Stromal cell of bone marrow (primary cell): ENCODE measurements around the gene DEPDC4.
A peak's percentile ranks its signal among the peaks of the same experiment; 100 is the strongest.
"Not testable (repeated sequence)": the region's sequence is repeated elsewhere in the genome, so short reads cannot be mapped to it uniquely, and the experiment has no call there.

Source experiments
- DNase-seq: peaks from one replicate; pipeline ENCODE4 v3.0.0-alpha.2; 2012; ENCODE audit warnings: low read depth

Gene DEPDC4

DNA sequence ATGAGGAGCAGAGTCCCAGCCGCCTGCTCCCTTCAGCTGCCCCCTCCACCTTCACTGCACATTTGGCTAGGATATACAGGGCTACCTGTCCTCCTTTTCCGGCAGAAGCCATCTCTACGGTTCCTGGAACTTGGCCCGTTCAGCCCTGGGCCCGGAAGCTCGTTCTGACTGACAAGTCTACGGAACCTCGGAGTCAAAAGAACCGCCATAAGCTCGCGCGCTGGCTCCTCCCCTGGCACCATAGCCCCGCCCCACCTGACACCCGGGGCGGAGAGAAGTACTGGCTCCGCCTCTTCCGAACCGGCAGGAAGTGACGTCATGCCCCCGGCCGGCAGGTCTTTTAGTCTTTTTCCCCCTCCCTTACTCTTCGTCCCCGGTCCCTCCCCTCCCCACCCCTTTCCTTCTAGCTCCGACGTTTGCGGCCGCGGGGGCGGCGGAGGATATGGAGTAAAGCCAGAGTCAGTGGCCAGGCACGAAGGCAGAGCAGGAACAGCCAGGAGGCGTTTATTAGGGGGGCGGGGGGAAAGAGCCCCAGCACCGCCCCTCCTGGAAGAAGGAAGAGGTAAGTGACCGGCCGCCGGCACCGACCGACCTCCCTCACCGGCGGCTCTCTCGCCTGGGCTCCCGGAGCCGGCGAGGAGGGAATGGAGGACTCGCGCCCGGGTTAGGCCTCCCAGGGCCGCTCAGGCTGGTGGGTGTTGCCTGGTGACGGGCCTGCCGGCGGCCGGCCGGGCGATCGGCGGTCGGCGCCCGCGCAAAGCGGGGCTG is at the start of gene DEPDC4, which contains the start of gene SCYL2:
TSS of gene DEPDC4 (minus strand) at position 245 of the 768 bp plus-strand sequence. CDS start at position 242, 3 bp downstream.
TSS of gene SCYL2 (plus strand) at position 343 of the 768 bp plus-strand sequence. CDS start 15,794 bp downstream, outside the sequence.
- DNase-seq, result peak; percentile 95

GRCh38 chr12:100311317-100311716 is 44.4 kb upstream of the DEPDC4 start:
- DNase-seq, result no peak

GRCh38 chr12:100308138-100308537 is 41.3 kb upstream of the DEPDC4 start:
- DNase-seq, result not testable (repeated sequence)

- DNase-seq, result not testable (repeated sequence)
Measured at GRCh38 chr12:100304334-100304733, 37.5 kb upstream of the DEPDC4 start.

DNA sequence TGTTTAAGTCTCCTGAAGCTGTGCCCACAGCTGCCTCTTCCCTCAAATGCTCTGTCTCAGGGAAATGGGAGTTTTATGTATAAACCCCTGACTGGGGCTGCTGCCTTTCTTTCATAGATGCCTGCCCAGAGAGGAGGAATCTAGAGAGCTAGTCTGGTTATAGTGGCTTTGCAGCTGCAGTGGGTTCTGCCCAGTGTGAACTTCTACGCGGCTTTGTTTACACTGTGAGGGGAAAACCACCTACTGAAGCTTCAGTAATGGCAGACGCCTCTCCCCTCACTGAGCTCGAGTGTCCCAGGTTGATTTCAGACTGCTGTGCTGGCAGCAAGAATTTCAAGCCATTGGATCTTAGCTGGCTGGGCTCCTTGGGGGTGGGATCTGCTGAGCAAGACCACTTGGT is 37.0 kb upstream of the DEPDC4 start:
- no peak for DNase-seq

DNA sequence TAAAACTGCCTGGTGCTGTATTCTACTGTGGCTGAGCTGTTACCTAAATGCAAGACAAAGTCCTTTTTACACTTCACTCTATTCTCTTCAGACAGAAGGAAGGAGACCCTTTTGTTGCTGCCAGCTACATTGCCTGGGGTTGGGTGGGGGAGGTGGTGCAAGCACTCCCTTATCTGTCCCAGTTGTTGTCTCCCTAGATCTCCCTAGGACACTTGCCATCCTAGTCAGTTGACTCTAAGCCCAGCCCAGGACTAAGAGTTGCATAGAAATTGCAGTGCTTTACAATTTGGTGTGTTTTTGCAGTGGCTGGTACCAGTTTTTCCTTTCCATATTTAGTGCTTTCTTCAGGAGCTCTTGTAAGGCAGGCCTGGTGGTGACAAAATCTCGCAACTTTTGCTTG is 35.2 kb upstream of the DEPDC4 start:
- DNase-seq, result no peak

DNA sequence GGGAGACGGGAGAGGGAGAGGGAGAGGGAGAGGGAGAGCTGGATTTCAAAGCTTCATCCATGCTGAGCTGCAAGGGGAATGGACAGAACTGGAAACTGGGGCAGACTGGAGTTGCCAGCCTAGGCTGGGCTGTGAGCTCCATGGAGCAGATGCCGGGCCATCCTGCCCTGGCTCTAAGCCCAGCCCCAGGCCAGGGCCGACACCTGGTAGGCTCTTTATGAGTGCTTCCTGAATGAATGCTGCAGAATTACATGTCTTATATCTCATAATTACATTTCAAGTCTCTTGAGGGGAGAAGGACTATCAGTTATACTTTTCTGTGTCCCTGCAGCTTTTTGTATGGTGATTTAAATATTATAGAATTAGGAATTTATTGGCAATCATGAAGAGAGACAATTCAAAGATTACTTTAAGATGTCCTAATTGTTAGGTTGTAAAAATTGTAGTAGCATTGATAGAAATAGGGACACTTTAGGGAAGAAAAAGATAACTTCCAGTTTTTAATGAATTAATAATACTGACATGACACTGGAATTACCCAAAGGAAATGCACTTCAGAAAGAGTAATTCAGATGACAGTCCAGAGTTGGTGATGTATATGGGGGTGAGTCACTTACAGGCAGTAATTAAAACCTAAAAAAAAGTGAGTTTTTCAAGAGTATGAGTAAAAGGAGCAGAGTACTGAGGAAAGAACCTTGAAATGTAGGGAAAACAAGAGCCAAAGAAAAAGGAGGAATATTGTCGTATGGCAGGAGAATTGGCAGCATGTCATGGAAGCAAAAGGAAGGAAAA is 29.1 kb upstream of the DEPDC4 start:
- DNase-seq, result peak; percentile 17

- DNase-seq, result not testable (repeated sequence)
Measured at GRCh38 chr12:100294366-100294765, 27.5 kb upstream of the DEPDC4 start.

DNA sequence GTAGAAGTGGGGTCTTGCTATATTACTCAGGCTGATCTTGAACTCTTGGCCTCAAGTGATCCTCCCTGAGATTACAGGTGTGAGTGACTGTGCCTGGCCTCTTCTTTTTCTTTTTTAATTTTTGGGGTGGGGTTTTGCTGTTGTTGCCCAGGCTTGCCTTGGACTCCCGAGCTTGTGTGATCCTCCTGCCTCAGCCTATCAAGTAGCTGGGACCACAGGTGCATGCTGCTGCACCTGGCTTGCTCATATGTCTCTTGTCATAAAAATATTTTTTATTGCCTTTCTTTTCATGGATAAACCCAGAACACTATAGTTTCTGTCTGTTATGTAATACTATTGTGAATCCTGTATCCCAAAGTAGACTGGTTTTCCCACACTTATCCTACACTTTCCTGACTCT is 26.1 kb upstream of the DEPDC4 start:
- DNase-seq, result no peak

DNA sequence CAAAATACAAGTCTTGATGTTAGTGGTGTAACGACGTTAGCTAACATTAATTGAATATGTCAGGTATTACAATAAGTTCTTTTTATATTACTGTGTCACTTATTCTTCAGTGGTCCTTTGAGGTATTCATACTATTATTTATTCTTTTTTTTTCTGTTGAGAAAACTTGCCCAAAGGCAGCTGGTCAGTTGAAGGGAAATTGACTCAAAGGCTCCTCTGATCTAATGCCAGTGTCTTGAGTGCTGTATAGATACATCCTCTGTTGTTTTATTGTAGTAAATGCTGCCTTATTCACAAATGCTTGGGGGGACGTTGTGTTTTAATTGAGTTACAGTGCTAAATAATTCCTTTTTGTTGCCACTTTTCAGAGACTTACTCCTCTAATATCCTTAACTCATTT is 23.1 kb upstream of the DEPDC4 start:
- no peak for DNase-seq

- no peak for DNase-seq
Measured at GRCh38 chr12:100289038-100289437, 22.2 kb upstream of the DEPDC4 start.

- DNase-seq, result not testable (repeated sequence)
Measured at GRCh38 chr12:100284556-100284955, 17.7 kb upstream of the DEPDC4 start.

- no peak for DNase-seq
Measured at GRCh38 chr12:100279607-100280244, 12.8 kb upstream of the DEPDC4 start.

DNA sequence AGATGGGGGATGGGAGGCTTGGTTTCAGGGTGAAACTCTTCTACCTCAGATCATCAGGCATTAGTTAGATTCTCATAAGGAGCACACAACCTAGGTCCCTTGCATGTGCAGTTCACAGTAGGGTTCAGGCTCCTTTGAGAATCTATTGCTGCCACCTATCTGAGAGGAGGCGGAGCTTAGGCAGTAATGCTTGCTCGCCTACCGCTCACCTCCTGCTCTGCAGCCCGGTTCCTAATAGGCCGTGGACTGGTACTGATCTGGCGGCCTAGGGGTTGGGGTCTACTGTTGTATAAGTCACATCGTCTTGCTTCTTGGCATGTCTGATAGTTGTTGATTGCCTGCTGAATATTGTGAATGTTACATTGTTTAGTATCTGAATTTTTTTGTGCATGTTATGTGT is 12.3 kb upstream of the DEPDC4 start:
- DNase-seq, result no peak

DNA sequence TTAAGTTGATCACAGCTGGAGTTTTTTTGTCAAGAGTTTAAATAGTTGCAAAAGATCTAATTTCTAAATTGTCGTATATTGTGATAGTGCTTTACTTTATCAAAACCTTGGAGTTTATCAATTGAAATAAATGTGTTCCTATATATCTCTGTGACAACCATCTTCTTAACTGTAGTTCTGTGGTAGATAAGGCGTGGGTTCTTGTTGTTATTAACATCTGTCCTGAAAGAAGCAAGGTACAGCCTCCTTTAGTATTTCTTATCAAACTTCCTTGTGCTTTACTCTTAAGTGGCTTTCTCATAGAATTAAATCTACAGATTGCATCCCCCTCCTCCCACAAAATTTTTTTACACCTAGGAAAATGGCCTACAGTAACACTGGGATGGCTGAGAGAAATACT is 7.4 kb upstream of the DEPDC4 start:
- DNase-seq, result no peak

GRCh38 chr12:100273782-100274181 is 6.9 kb upstream of the DEPDC4 start:
- no peak for DNase-seq

DNA sequence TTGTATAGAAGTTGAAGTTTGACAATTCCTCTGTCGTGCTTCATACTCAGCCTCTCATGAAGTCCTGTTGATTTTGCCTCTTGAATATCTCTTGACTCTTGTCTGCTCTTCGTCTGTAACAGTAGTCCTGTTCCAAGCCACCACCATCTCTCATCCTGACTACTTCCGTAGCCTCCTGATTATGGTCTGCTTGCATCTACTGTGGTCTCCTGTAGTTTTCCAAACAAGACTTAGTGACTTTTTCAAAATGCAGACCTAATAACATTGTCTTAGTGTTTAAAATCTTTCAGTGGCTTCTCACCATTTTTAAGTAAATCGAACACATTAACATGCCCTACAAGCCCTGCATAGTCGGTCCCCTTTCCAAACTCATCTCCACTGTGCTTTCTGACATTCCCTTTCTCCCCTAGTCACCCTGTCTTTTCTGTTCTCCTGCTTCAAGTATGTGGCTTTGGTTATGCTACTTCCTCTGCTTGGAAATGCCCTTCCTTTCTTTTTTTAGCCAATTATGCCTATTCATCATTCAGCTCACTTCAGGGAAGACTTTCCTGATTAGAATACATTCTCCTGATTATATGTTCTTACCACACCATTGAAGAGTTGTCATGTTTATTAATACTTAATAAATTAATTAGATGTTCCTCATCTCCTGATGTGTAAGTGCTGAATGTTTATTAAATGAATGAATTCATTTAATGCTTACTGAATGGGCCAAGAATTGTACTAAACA is 2.1 kb upstream of the DEPDC4 start:
- DNase-seq, result no peak

DNA sequence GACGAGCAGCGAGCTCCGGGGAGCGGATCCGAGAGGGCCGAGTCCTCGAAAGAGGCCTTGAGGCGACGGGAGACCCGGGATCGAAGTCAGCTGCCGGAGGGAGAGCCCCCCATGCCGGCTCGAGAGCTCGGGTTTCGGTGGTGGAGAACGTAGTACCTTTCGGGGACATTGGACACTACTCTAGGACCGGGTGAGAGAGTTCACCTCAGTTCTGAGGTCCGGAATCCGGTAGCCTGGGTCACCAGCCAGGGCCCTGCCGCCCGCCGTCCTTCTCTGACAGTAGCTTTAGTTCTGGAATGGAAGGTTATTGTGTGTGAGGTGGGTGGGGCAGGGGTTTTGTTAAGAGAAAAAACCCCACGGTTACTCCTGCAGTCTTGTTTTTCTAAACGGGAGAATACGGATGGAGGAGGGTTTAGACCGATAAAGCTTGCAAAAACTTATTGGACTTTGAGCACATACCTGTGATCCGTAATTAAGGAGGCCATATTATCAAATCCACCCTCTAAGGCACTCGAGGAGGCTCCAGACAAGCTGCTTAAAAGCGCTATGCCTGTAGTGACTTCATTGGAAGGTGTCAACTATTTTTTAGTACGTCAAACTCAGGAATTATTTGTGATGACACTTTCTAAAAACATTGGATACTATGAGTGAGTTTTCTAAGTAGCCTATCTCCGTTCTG is 863 bp upstream of the DEPDC4 start:
- peak; percentile 10 for DNase-seq

DNA sequence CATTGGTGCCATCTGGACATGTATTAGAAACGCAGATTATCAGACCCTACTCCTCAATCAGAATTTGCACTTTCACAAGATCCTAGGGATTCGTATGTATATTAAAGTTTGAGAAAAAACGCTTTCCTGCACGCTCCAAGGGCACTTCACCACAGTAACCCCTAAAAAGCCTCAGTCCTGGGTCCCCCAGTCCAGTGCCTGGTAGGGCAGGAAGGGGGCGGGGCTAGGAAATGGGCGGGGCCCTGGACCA is 369 bp downstream of the DEPDC4 start:
- no peak for DNase-seq

GRCh38 chr12:100265732-100266584 is 921 bp downstream of the DEPDC4 start:
- no peak for DNase-seq

DNA sequence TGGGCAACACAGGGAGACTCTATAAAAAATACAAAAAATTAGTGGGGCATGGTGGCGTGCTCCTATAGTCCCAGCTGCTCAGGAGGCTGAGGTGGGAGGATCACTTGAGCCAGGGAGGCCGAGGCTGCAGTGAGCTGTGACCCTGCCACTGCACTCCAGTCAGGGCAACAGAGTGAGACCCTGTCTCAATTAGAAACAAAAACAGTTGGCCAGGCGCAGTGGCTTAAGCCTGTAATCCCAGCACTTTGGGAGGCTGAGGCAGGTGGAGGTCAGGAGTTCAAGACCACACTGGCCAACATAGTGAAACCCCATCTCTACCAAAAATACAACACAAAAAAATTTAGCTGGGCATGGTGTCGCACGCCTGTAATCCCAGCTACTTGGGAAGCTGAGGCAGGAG is 1.8 kb downstream of the DEPDC4 start:
- DNase-seq, result not testable (repeated sequence)
